Fibroblast of peridontal ligament (primary cell): ENCODE measurements around the gene TREH.
A peak's percentile ranks its signal among the peaks of the same experiment; 100 is the strongest.

ENCODE experiments used
- DNase-seq: peaks from one replicate; pipeline ENCODE4 v3.0.0-alpha.2; 2010; ENCODE audit errors: extremely low read depth

TREH gene

GRCh38 chr11:118666371-118666770 lies 13.1 kb downstream of the TREH start:
- DNase-seq = no peak

GRCh38 chr11:118663902-118664301 lies 15.5 kb downstream of the TREH start:
- no peak for DNase-seq

DNA sequence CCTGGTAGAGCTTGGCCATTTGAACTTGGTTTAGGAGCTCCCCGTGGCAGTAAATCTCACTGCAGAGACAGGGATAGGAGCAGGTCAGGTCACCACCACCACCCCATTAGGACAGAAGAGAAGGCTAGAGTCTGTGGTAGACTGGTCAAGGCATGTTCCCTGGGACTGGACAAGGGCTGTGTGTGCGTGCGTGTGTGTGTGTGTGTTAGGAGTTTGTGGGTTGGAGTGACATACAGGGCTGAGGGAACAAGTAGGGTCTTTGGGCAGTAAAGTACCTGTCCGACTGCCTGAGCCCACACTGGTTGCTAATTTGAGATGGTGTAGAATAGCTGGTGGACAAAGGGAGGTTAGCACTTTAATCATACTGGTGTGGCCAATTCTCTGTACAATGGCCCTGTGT lies 16.1 kb downstream of the TREH start:
- no peak for DNase-seq

- DNase-seq = no peak
These were observed 16.8 kb downstream of the TREH start for GRCh38 chr11:118662401-118663271.

DNA sequence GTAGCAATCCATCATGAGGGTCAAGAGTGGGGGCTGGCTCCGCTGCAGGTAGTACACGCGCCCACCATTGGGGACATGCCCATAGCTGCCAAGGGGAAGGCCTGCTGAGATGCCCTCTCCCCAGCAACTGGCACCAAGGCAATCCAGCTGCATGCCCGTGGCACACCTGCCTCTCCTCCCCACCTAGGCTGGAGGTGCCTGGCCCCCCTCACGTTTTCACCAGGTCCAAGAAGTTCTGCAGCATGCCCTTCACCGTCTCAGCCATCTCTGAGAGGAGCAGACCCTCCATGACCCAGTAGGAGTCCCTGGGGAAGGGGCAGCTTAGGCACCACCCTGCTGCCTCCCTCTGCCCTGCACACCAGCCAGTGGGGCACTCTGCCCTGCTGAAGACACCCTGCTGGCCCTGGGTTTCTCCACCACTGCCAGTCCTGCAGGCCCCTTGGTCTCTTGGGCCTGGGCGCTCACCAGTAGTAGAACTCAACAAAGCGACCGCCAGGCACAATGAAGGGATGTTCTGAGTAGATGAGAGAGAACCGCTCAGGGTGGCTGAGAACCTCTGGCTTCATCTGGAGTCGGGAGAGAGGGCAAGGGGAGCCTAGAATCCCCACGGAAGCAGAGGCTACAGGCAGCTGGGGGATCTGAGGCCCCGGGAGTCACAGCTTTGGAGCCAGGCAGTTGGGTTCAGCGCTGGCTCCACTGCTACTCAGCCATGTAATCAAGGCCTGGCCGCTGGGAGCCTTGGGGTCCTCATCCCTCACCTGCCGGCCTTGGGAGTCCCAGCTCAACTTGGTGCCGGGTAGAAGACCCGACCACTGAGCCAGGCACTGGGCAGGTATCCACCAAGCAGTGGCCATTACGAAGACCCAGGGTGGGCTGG lies 17.8 kb downstream of the TREH start:
- DNase-seq = no peak

DNA sequence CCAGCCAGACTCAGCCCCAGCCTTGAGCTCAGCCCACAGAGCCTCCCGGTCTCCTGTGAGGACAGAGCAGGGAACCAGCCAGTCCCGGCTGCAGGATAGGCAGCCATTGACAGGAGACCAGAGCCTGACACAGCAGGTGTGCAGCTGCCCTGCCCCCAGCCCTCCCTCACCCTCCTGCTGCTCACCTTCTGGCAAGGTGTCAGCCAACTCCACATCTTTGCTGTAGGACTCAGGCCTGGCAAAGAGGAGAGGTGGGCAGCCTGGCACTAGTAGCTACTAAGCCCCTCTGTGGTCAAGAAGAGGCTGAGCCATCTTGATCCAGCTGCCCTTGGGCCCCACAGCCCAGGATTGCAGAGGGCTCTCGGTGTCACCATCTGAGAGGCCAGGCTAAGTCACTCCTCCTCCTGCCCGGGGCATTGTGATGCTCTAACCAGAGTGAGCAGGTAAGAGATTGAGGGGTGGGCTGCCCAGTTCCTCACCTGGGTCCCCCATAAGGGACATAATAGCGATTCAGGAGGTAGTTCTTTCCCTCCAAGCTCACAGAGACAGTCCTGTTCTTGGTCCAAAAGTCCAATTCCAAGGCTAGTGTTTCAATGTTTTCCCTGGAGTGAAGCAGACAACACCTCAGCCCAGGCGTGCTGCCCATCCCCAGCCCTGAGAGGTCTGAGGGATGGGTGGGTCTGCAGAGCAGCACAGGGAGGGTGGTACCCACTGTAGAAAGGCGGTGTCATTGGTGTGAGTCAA lies 18.6 kb downstream of the TREH start:
- DNase-seq = no peak

GRCh38 chr11:118659953-118660680 lies 19.3 kb downstream of the TREH start:
- DNase-seq = no peak

DNA sequence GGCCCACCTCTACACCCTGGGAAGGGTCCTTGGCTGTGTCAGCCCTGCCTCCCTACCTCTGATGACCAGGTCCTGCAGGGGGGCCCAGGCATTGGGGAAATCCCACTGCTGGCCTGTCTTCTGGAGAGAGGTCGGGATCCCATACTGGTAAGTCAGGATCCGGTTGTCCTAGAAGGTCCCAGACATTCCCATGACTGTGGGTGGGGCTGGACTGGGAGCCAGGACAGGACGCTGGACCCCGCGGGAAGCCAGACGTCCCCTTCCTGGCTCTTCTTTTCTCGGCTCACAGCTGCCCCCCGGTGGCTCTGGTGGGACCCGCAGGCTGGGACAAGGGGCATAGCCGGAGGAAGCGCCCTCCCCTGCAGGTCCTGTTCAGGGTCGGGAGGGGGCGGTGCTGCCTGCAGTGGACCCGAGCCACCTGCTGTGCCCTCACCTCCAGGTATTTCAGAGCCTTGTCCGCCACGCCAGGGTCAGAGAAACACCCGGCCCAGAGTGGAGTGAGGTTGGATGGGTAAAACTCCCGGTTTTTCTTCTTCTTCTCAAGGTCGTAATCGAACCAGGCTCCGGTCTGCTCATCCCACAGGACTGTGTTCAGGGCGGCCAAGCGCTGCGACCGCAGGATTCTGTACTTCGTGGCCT lies 20.0 kb downstream of the TREH start:
- peak; percentile 67 for DNase-seq

GRCh38 chr11:118658429-118659313 lies 20.8 kb downstream of the TREH start:
- DNase-seq = no peak

GRCh38 chr11:118657709-118658428 lies 21.6 kb downstream of the TREH start:
- DNase-seq = no peak

GRCh38 chr11:118657238-118657637 lies 22.2 kb downstream of the TREH start:
- DNase-seq = no peak

- no peak for DNase-seq
These were observed 22.8 kb downstream of the TREH start for GRCh38 chr11:118656563-118657165.

DNA sequence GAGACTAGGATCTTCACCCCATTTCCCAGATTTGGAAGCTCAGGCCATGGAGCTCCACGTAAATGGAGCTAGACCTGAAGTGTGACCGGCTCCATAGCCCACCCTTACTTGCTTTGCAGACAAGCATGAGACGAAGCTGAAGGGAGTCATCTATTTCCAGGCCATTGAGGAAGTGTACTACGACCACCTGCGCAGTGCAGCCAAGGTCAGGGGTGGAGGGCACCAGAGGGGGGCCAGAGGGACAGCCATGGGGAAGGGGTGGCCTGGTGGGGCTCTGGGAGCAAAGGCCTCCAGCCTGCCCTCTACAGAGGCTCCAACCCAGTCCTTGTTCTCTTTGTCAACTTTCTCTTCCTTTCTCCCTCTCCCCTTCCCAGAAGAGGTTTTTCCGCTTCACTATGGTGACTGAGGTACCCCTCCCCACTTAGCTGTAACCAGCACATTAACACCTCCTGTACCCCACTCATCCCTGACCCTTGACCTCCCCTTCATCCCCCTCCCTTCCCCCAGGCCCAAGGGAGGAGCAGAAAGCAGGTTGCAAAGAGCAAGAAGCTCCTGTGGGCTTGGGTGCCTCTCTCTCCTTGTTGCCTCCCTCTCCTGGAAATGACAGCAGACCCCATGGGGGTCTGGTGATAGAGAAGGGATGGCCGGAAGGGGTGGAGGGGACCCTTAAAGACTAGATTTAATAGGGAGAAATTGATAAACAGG lies 23.8 kb downstream of the TREH start:
- no peak for DNase-seq

- DNase-seq = no peak
These were observed 25.6 kb downstream of the TREH start for GRCh38 chr11:118653684-118654390.

GRCh38 chr11:118652681-118653181 lies 26.7 kb downstream of the TREH start:
- no peak for DNase-seq

- no peak for DNase-seq
These were observed 27.6 kb downstream of the TREH start for GRCh38 chr11:118651820-118652219.

GRCh38 chr11:118650366-118650765 lies 29.1 kb downstream of the TREH start:
- DNase-seq = no peak
